ENCODE results near the gene CDKAL1.

DNA sequence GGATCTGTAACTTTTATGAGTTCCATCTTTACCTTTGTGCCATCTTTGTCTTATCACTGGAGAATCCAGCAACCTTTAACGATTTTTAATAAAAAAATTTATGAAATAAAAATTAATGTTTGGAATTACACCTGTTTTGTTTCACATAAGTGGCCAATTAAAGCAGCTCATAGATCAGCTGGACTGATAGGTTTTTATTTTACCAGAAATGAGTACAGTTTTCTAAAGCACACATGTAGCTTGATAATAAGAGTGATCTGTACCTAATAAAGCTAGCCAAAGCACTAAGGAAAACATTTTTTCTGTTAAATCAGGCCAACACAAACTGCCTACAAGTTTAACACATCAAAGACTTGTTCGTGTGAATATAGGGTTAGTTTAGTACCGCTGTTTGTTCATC is 500.1 kb downstream of the CDKAL1 start:
- TF ChIP-seq, protein P1, sequence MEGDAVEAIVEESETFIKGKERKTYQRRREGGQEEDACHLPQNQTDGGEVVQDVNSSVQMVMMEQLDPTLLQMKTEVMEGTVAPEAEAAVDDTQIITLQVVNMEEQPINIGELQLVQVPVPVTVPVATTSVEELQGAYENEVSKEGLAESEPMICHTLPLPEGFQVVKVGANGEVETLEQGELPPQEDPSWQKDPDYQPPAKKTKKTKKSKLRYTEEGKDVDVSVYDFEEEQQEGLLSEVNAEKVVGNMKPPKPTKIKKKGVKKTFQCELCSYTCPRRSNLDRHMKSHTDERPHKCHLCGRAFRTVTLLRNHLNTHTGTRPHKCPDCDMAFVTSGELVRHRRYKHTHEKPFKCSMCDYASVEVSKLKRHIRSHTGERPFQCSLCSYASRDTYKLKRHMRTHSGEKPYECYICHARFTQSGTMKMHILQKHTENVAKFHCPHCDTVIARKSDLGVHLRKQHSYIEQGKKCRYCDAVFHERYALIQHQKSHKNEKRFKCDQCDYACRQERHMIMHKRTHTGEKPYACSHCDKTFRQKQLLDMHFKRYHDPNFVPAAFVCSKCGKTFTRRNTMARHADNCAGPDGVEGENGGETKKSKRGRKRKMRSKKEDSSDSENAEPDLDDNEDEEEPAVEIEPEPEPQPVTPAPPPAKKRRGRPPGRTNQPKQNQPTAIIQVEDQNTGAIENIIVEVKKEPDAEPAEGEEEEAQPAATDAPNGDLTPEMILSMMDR (conservative IDR thresholded peaks at IDR 0.05; ENCODE audit: low read depth, low read length): no peak
- no peak for TF ChIP-seq EZH2phosphoT487 (IDR thresholded peaks at IDR 0.05; ENCODE audit: borderline replicate concordance, low read length)
- no peak for TF ChIP-seq EZH2 (IDR thresholded peaks at IDR 0.05; ENCODE audit: low read length, unreplicated experiment)
